Stimulated activated CD8-positive, alpha-beta memory T cell treated with anti-CD3 and anti-CD28 coated beads, Interleukin-12 subunit alpha, Interleukin-12 subunit beta, amount 100 ng/mL, for 24 hours (primary cell): ENCODE data around the gene BEST3.

Experiments
- DNase-seq: peaks from one replicate; pipeline ENCODE4 v3.0.0-alpha.2; 2020; ENCODE audit errors: extremely low read depth

Gene BEST3

GRCh38 chr12:69698769-69699540, at the start of gene BEST3:
TSS of gene BEST3 (minus strand) at chr12:69699303. CDS start at chr12:69697798, 1,505 bp downstream.
- no peak for DNase-seq

- DNase-seq: no peak
Observed at GRCh38 chr12:69744109-69744508, 45.0 kb upstream of the BEST3 start.

GRCh38 chr12:69739287-69740191, 40.4 kb upstream of the BEST3 start:
- peak; percentile 5 for DNase-seq

- DNase-seq: peak; percentile 86
Observed at GRCh38 chr12:69738351-69739286, 39.5 kb upstream of the BEST3 start, which contains the start of gene RAB3IP. TSS of gene RAB3IP (plus strand) at chr12:69738860. CDS start at chr12:69755409, 16,549 bp downstream.

- DNase-seq: no peak
Observed at GRCh38 chr12:69733638-69734037, 34.5 kb upstream of the BEST3 start.

GRCh38 chr12:69732088-69732487, 33.0 kb upstream of the BEST3 start:
- DNase-seq: no peak

GRCh38 chr12:69726922-69727321, 27.8 kb upstream of the BEST3 start:
- no peak for DNase-seq

- no peak for DNase-seq
Observed at GRCh38 chr12:69720750-69721149, 21.6 kb upstream of the BEST3 start.

- DNase-seq: no peak
Observed at GRCh38 chr12:69719336-69720316, 20.5 kb upstream of the BEST3 start.

- no peak for DNase-seq
Observed at GRCh38 chr12:69714542-69714941, 15.4 kb upstream of the BEST3 start.

- no peak for DNase-seq
Observed at GRCh38 chr12:69712826-69713225, 13.7 kb upstream of the BEST3 start.

- DNase-seq: no peak
Observed at GRCh38 chr12:69708649-69709048, 9.5 kb upstream of the BEST3 start.

- no peak for DNase-seq
Observed at GRCh38 chr12:69704357-69704756, 5.3 kb upstream of the BEST3 start.

- DNase-seq: no peak
Observed at GRCh38 chr12:69703146-69703642, 4.1 kb upstream of the BEST3 start.

GRCh38 chr12:69701826-69702225, 2.7 kb upstream of the BEST3 start:
- no peak for DNase-seq

GRCh38 chr12:69698054-69698453, 1.0 kb downstream of the BEST3 start:
- no peak for DNase-seq

- DNase-seq: no peak
Observed at GRCh38 chr12:69694123-69694522, 5.0 kb downstream of the BEST3 start.

- no peak for DNase-seq
Observed at GRCh38 chr12:69689638-69690037, 9.5 kb downstream of the BEST3 start.

- DNase-seq: no peak
Observed at GRCh38 chr12:69688471-69689427, 10.4 kb downstream of the BEST3 start.
